ENCODE results near the gene CYP8B1.

CYP8B1 gene

DNA sequence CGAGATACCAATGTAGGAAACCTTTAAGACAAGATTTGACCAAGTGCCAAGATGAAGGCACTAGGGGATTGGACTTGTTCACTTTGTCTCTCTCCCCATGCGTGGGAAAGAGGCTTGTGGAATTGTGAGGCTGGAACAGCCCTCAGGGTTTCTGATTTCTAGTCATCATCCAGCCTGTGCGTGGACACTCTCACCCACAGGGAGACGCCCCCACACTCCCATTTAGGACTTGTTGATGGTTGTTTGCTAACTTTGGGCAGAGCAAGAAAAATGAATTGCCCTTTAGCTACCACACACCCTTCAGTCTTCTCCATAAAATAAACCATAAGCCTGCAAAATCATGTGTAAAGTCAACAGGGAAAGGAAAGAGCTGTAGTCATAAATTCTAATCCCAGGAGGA is 48.0 kb downstream of the CYP8B1 start:
- Histone ChIP-seq H3K27me3 (ENCODE audit: control insufficient read depth in 1 of 2, insufficient read depth in 2 of 2, low read length in 2 of 2) (no peaks in the 10 kb centered on the region), H3K9me3 (ENCODE audit: control insufficient read depth in 1 of 2, low read length in 2 of 2) (no peaks in the 10 kb centered on the region), H3K36me3 (ENCODE audit: control insufficient read depth in 1 of 2, insufficient read depth in 2 of 2, low read length in 2 of 2) (no peaks in the 10 kb centered on the region), H3K9ac (ENCODE audit: low read depth in 1 of 2, low read length in 2 of 2) (no peak overlapping the region), H3K4me3 (ENCODE audit: low read depth in 1 of 2, low read length in 2 of 2) (no peak overlapping the region), H3K4me1 (ENCODE audit: control insufficient read depth in 1 of 2, insufficient read depth in 2 of 2, low read length in 2 of 2) (peaks cover 12 to 15% of the 10 kb centered on the region in 2 donors), H3K27ac (ENCODE audit: low read depth, low read length) (no peak overlapping the region)

DNA sequence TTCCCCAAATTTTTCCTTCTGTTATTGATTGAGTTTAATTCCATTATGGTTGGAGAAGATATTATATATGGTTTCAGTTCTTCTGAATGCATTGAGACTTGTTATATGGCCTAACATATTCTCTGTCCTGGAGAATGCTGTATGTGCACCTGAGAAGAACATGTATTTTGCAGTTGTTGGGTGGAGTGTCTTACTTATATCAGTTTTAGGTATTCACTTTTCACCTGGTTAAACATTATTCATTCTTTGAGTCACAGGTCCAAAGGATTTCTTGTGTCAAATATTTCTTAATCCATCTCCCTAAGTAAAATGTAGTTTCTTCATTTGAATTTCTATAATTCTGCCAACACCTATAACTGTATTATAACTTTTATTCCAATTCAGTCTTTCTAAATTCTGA is 48.7 kb downstream of the CYP8B1 start:
- no peaks in the 10 kb centered on the region for H3K36me3 ChIP-seq (ENCODE audit: control insufficient read depth in 1 of 2, insufficient read depth in 2 of 2, low read length in 2 of 2)
- peaks cover 12 to 15% of the 10 kb centered on the region in 2 donors for H3K4me1 ChIP-seq (ENCODE audit: control insufficient read depth in 1 of 2, insufficient read depth in 2 of 2, low read length in 2 of 2)
- no peaks in the 10 kb centered on the region for H3K9me3 ChIP-seq (ENCODE audit: control insufficient read depth in 1 of 2, low read length in 2 of 2)
- H3K9ac ChIP-seq (ENCODE audit: low read depth in 1 of 2, low read length in 2 of 2): no peak overlapping the region
- H3K4me3 ChIP-seq (ENCODE audit: low read depth in 1 of 2, low read length in 2 of 2): no peak overlapping the region
- H3K27ac ChIP-seq (ENCODE audit: low read depth, low read length): no peak overlapping the region
- no peaks in the 10 kb centered on the region for H3K27me3 ChIP-seq (ENCODE audit: control insufficient read depth in 1 of 2, insufficient read depth in 2 of 2, low read length in 2 of 2)

DNA sequence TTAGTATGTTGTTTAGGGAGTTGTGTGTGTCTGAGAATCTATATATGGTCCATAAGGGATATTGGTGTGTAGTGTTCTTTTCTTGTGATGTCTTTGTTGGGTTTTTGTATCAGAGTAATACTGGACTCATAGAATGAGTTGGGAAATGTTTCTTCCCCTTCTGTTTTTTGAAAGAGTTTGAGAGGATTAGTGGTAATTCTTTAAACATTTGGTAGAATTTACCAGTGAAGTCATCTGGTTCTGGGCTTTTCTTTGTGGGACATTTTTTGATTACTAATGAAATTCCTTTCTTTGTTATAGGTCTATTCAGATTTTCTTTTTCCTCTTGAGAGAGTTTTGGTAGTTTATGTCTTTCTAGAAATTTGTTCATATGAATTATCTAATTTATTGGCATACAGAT is 49.5 kb downstream of the CYP8B1 start:
- Histone ChIP-seq H3K4me1 (ENCODE audit: control insufficient read depth in 1 of 2, insufficient read depth in 2 of 2, low read length in 2 of 2) (peaks cover 12 to 15% of the 10 kb centered on the region in 2 donors), H3K9me3 (ENCODE audit: control insufficient read depth in 1 of 2, low read length in 2 of 2) (no peaks in the 10 kb centered on the region), H3K27ac (ENCODE audit: low read depth, low read length) (no peak overlapping the region)

GRCh38 chr3:42823351-42823750 is 52.3 kb downstream of the CYP8B1 start:
- H3K27me3 ChIP-seq (ENCODE audit: control insufficient read depth in 1 of 2, insufficient read depth in 2 of 2, low read length in 2 of 2): no peaks in the 10 kb centered on the region
- no peak overlapping the region for H3K4me3 ChIP-seq (ENCODE audit: low read depth in 1 of 2, low read length in 2 of 2)
- H3K4me1 ChIP-seq (ENCODE audit: control insufficient read depth in 1 of 2, insufficient read depth in 2 of 2, low read length in 2 of 2): peaks cover 4 to 8% of the 10 kb centered on the region in 2 donors
- no peaks in the 10 kb centered on the region for H3K36me3 ChIP-seq (ENCODE audit: control insufficient read depth in 1 of 2, insufficient read depth in 2 of 2, low read length in 2 of 2)
- no peak overlapping the region for H3K9ac ChIP-seq (ENCODE audit: low read depth in 1 of 2, low read length in 2 of 2)
- no peaks in the 10 kb centered on the region for H3K9me3 ChIP-seq (ENCODE audit: control insufficient read depth in 1 of 2, low read length in 2 of 2)
- no peak overlapping the region for H3K27ac ChIP-seq (ENCODE audit: low read depth, low read length)

More for the DNA sequence above, 49.5 kb downstream of the CYP8B1 start:
- Histone ChIP-seq H3K4me3 (ENCODE audit: low read depth in 1 of 2, low read length in 2 of 2) (no peak overlapping the region), H3K27me3 (ENCODE audit: control insufficient read depth in 1 of 2, insufficient read depth in 2 of 2, low read length in 2 of 2) (no peaks in the 10 kb centered on the region), H3K9ac (ENCODE audit: low read depth in 1 of 2, low read length in 2 of 2) (no peak overlapping the region), H3K36me3 (ENCODE audit: control insufficient read depth in 1 of 2, insufficient read depth in 2 of 2, low read length in 2 of 2) (no peaks in the 10 kb centered on the region)

DNA sequence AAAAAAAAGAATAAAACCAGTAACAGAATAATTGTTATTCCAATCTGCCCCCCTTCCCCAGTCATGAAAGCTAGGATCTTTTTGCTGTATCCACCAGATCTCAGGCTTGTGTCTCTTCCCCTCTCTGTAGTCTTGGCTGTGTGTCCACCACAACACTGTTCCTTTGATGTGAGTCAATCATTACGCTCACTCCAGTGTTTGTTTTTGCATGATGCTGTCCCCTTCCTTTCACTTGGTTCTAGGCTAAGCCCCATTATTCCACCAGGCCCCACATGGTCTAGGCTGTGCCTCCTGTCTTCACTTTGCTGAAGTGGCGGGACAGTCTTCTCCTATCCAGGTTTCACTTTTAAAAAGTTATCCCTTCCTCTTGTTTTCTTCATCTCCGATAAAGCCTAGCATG is 52.9 kb downstream of the CYP8B1 start:
- H3K9me3 ChIP-seq (ENCODE audit: control insufficient read depth in 1 of 2, low read length in 2 of 2): no peaks in the 10 kb centered on the region
- no peak overlapping the region for H3K4me3 ChIP-seq (ENCODE audit: low read depth in 1 of 2, low read length in 2 of 2)
- H3K4me1 ChIP-seq (ENCODE audit: control insufficient read depth in 1 of 2, insufficient read depth in 2 of 2, low read length in 2 of 2): peaks cover 3 to 8% of the 10 kb centered on the region in 2 donors
- no peak overlapping the region for H3K9ac ChIP-seq (ENCODE audit: low read depth in 1 of 2, low read length in 2 of 2)
- no peaks in the 10 kb centered on the region for H3K27me3 ChIP-seq (ENCODE audit: control insufficient read depth in 1 of 2, insufficient read depth in 2 of 2, low read length in 2 of 2)
- H3K27ac ChIP-seq (ENCODE audit: low read depth, low read length): no peak overlapping the region
- no peaks in the 10 kb centered on the region for H3K36me3 ChIP-seq (ENCODE audit: control insufficient read depth in 1 of 2, insufficient read depth in 2 of 2, low read length in 2 of 2)

Measured in duodenal mucosa (tissue), 2 donors.